HG03457 (cell line): Measurements from ENCODE around the gene TTC33.

Experiments used
- ATAC-seq: cut with Tn5 transposase; IDR thresholded peaks from one replicate; pipeline ENCODE4 v1.9.1; 2021; ENCODE audit warnings: moderate number of reproducible peaks; ENCODE audit not compliant: unreplicated experiment

The TTC33 gene

GRCh38 chr5:40547557-40547956, 208.2 kb downstream of the TTC33 start:
- no peak for ATAC-seq

GRCh38 chr5:40540301-40540700, 215.5 kb downstream of the TTC33 start:
- ATAC-seq = no peak

- ATAC-seq = no peak
Observed at GRCh38 chr5:40524677-40525076, 231.1 kb downstream of the TTC33 start.

GRCh38 chr5:40521925-40522324, 233.8 kb downstream of the TTC33 start:
- ATAC-seq = no peak

- no peak for ATAC-seq
Observed at GRCh38 chr5:40521108-40521785, 234.5 kb downstream of the TTC33 start.

DNA sequence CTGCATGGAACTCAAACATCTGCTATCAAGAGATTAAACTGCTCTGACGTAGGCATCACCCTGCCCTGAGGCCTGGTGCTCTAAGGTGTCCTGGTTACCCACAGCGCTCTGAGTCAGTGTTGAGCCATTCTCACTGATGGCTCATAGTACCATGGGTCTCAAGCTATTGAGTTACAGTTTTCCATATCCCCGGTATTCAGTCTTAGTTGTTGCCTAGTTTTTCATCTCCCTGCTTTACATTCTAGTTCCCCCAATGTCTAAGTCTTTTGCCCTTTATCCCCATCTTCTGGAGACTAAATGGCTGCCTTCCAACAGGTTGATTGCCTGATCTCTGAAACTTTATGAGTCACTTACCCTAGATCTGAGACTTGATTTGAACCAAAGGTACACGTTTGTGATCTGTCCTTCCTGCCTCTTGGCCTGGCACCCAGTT, 237.3 kb downstream of the TTC33 start:
- no peak for ATAC-seq

- ATAC-seq = no peak
Observed at GRCh38 chr5:40515476-40515875, 240.3 kb downstream of the TTC33 start.

DNA sequence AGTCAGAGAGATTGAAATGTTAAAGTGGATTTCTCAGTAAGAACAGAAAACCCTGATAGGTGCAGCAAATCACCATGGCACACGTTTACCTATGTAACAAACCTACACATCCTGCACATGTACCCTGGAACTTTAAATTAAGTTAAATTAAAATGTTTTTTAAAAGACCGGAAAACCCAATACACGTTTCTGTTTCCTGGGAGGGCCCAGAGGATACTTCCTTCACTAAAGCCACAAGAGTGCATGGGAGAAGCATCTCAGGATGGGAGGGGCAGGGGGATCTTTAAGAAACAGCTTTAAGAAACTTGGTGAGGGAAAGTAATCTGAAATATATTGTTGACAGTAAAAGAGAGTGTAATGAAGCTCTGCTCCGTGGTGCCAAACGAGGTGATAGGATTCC, 240.8 kb downstream of the TTC33 start:
- ATAC-seq = no peak

GRCh38 chr5:40511801-40512200, 244.0 kb downstream of the TTC33 start:
- no peak for ATAC-seq

- ATAC-seq = no peak
Observed at GRCh38 chr5:40507095-40507494, 248.7 kb downstream of the TTC33 start.

GRCh38 chr5:40505031-40505430, 250.7 kb downstream of the TTC33 start:
- no peak for ATAC-seq

- ATAC-seq = no peak
Observed at GRCh38 chr5:40503439-40503838, 252.3 kb downstream of the TTC33 start.

- ATAC-seq = no peak
Observed at GRCh38 chr5:40502736-40503135, 253.0 kb downstream of the TTC33 start.

GRCh38 chr5:40501711-40502444, 253.9 kb downstream of the TTC33 start:
- ATAC-seq = no peak

GRCh38 chr5:40499518-40500273, 256.1 kb downstream of the TTC33 start:
- ATAC-seq = no peak

- no peak for ATAC-seq
Observed at GRCh38 chr5:40499007-40499406, 256.8 kb downstream of the TTC33 start.

- ATAC-seq = no peak
Observed at GRCh38 chr5:40497573-40497972, 258.2 kb downstream of the TTC33 start.

- ATAC-seq = no peak
Observed at GRCh38 chr5:40495237-40495635, 260.5 kb downstream of the TTC33 start.

DNA sequence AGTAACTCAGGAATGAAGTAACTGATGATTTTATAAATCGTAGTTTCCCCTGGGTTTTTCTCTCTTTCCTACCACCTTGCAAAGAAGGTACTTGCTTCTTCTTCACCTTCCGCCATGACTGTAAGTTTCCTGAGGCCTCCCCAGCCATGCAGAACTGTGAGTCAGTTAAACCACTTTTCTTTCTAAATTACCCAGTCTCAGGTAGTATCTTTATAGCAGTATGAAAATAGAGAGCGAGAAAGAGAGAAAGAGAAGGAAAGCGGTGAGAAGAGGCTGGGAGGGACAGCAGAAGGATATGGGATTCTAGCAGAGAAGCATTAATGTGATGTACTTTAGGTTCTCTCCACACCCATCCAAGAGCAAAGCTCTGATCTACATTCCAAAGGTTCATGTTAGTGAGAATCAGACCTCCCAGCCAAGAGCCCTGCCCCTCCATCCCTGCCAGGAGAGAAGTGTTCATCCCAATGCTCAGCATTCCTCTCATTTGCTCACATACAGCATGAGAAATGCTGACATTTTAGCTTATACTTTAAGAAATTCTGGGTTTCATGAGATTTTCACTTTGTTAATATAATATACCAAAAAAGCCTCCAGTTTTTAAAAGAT, 261.0 kb downstream of the TTC33 start:
- no peak for ATAC-seq

DNA sequence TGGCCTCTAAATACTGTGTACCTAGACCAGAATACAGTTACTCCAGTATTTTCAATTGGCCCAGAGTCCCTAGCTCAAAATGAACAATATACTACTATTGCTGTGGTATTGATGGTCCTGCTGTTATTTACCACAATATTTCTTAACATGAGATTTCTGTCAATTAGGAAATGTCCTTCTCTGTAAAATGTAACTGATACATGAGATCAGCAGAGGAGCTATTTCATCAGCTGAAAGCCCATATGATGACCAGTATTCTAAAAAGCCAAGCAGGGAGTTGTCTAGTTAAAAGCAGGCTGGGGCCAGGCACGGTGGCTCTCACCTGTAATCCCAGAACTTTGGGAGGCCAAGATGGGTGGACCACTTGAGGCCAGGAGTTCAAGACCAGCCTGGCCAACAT, 263.7 kb downstream of the TTC33 start:
- no peak for ATAC-seq

GRCh38 chr5:40491644-40492043, 264.1 kb downstream of the TTC33 start:
- ATAC-seq = no peak
